Prostate gland (tissue), 2 donors: ENCODE measurements around the gene DYSF.

ENCODE experiments used
- CTCF ChIP-seq, 4 experiments: fragments of 200-600 bp in 2 of 4; fragments of 450-650 bp in 2 of 4; sonication (generic) in 2 of 4; IDR thresholded peaks; 1 replicate in 3 of 4; 2 replicates in 1 of 4; pipeline ENCODE4 v1.5.1; 2016 to 2019; ENCODE audit warnings: antibody characterized with exemption in 4 of 4, mild to moderate bottlenecking in 2 of 4, moderate library complexity in 2 of 4
- POLR2A ChIP-seq: fragments of 450-650 bp; IDR thresholded peaks from one replicate; pipeline ENCODE4 v1.6.1; 2016; ENCODE audit warnings: antibody characterized with exemption, mild to moderate bottlenecking
- POLR2AphosphoS5 ChIP-seq: sonication (generic); formaldehyde crosslinking; IDR thresholded peaks from one replicate; pipeline ENCODE4 v1.6.1; 2017; ENCODE audit warnings: antibody characterized with exemption

- TF ChIP-seq CTCF (IDR thresholded peaks at IDR 0.05): no peak
- TF ChIP-seq POLR2AphosphoS5: no peak
- TF ChIP-seq POLR2A: no peak
Observed at GRCh38 chr2:71473346-71474031, 20.1 kb downstream of the DYSF start.
